Lung (tissue), 12 donors: ENCODE results near the gene CXXC5. TPM values are rescaled to one million over a fixed set of nuclear protein-coding genes. Genes with fewer than 3 reads are reported as not detected.

Source experiments
- ATAC-seq: fragments of 200-7000 bp; cut with Tn5 transposase; one replicate; pipeline ENCODE4 v1.9.1; 2020; ENCODE audit warnings: moderate number of reproducible peaks; ENCODE audit not compliant: insufficient read depth, low FRiP score
- DNase-seq, 3 donors: peaks; one replicate each; pipeline ENCODE4 v3.0.0-alpha.2; 2013 to 2017
- H3K27ac ChIP-seq, 2 donors: one replicate each; pipeline ENCODE4 v1.5.1; 2013; ENCODE audit warnings: mild to moderate bottlenecking in 2 of 2, moderate library complexity in 2 of 2, control low read depth in 1 of 2, inconsistent platforms in 1 of 2, low read depth in 1 of 2, low read length in 1 of 2
- H3K27me3 ChIP-seq, 3 donors: one replicate each; pipeline ENCODE4 v1.5.1; 2013; ENCODE audit warnings: low read length in 2 of 3; ENCODE audit not compliant: control insufficient read depth in 3 of 3, insufficient read depth in 3 of 3
- H3K36me3 ChIP-seq, 4 donors: one replicate each; pipeline ENCODE4 v1.5.1; 2013; ENCODE audit warnings: low read length in 4 of 4, mild to moderate bottlenecking in 1 of 4, moderate library complexity in 1 of 4; ENCODE audit not compliant: control insufficient read depth in 4 of 4, insufficient read depth in 4 of 4
- H3K4me1 ChIP-seq, 5 donors: one replicate each; pipeline ENCODE4 v1.5.1; 2013; ENCODE audit warnings: low read length in 5 of 5, mild to moderate bottlenecking in 2 of 5, moderate library complexity in 1 of 5; ENCODE audit not compliant: control insufficient read depth in 5 of 5, insufficient read depth in 5 of 5
- H3K4me3 ChIP-seq: one replicate; pipeline ENCODE4 v1.5.1; 2013; ENCODE audit warnings: mild to moderate bottlenecking, control low read depth, moderate library complexity
- H3K9ac ChIP-seq, 2 donors: one replicate each; pipeline ENCODE4 v1.5.1; 2013; ENCODE audit warnings: low read length in 2 of 2, control low read depth in 1 of 2; ENCODE audit not compliant: insufficient read depth in 1 of 2
- H3K9me3 ChIP-seq, 4 donors: one replicate each; pipeline ENCODE4 v1.5.1; 2013; ENCODE audit warnings: low read length in 3 of 4, mild to moderate bottlenecking in 1 of 4, moderate library complexity in 1 of 4; ENCODE audit not compliant: control insufficient read depth in 4 of 4, insufficient read depth in 3 of 4
- CTCF ChIP-seq: IDR thresholded peaks from 2 replicates; pipeline ENCODE4 v1.5.1; 2012; ENCODE audit warnings: mild to moderate bottlenecking; ENCODE audit errors: control extremely low read depth, extremely low read depth
- WGBS, 2 donors: extraction: QIAGEN DNeasy Blood & Tissue Kit; methylation state at CpG; one replicate each; pipeline ENCODE4 v1.1.7; 2013; 5-methylcytosine and 5-hydroxymethylcytosine counted together
- polyA plus RNA-seq, 2 donors: library from polyadenylated mRNA; stranded (reverse); fragments of 200-250 nt; gene quantifications; one replicate each; pipeline ENCODE4 v1.2.1, GENCODE V29; 2013
- total RNA-seq, 2 donors: library from RNA; depleted of rRNA in 1 of 2; stranded (reverse); fragments of >200 nt in 1 of 2; gene quantifications; one replicate each; pipeline ENCODE4 v1.2.1, GENCODE V29; 2014 to 2021
- donor health status: control.
- donor health status: control.
- donor health status: Bipolar disorder and iron deficiency.
- donor health status: healthy.
- donor health status: DM: yes; HTN: yes; CAD: no.

The CXXC5 gene
- total and polyA plus RNA-seq, 4 donors = 20.7 to 39.8 (median 25.0) TPM

GRCh38 chr5:139670369-139671095 lies 22.4 kb downstream of the CXXC5 start:
- no peak for TF ChIP-seq CTCF
- ATAC-seq (no peak), DNase-seq (peak in 1 of 3 donors; percentile 35)
- no peaks in the 10 kb centered on the region for H3K27me3 ChIP-seq
- H3K9me3 ChIP-seq = no peaks in the 10 kb centered on the region
- H3K4me1 ChIP-seq = peaks cover 6 to 54% (median 26%) of the 10 kb centered on the region in 5 donors
- no peaks in the 10 kb centered on the region for H3K36me3 ChIP-seq
- H3K4me3 ChIP-seq = no peak overlapping the region
- H3K27ac ChIP-seq = peak overlapping the region; percentile 7 to 95
- H3K9ac ChIP-seq = no peak overlapping the region
- 39 to 67% methylated on average over 16 of the region's 16 CpGs for WGBS, 2 donors

- ATAC-seq = no peak
- no peak overlapping the region for H3K9ac ChIP-seq
- DNase-seq = peak in 1 of 3 donors; percentile 29
- no peak for TF ChIP-seq CTCF
- no peak overlapping the region for H3K4me3 ChIP-seq
- no peaks in the 10 kb centered on the region for H3K27me3 ChIP-seq
- no peaks in the 10 kb centered on the region for H3K9me3 ChIP-seq
- H3K27ac ChIP-seq = peak overlapping the region; percentile 36 to 95
- 27 to 42% methylated on average over 19 to 20 of the region's 20 CpGs for WGBS, 2 donors
- H3K4me1 ChIP-seq = peaks cover 6 to 54% (median 26%) of the 10 kb centered on the region in 5 donors
- H3K36me3 ChIP-seq = no peaks in the 10 kb centered on the region
Observed at GRCh38 chr5:139671096-139671841, 23.1 kb downstream of the CXXC5 start.

GRCh38 chr5:139675213-139675612 lies 27.1 kb downstream of the CXXC5 start:
- Histone ChIP-seq H3K27me3 (no peaks in the 10 kb centered on the region), H3K9ac (no peak overlapping the region), H3K9me3 (no peaks in the 10 kb centered on the region), H3K4me3 (no peak overlapping the region), H3K27ac (no peak overlapping the region), H3K36me3 (no peaks in the 10 kb centered on the region), H3K4me1 (peaks cover 0 to 39% (median 17%) of the 10 kb centered on the region in 5 donors)
- 89 to 94% methylated on average over 4 of the region's 4 CpGs for WGBS, 2 donors
- DNase-seq (no peak), ATAC-seq (no peak)
- no peak for TF ChIP-seq CTCF
